HG02678 (cell line): ENCODE data around the gene CCR1.

Experiments
- ATAC-seq: cut with Tn5 transposase; IDR thresholded peaks from one replicate; pipeline ENCODE4 v1.9.1; 2021; ENCODE audit warnings: mild to moderate bottlenecking, moderate library complexity; ENCODE audit not compliant: unreplicated experiment

CCR1 gene

DNA sequence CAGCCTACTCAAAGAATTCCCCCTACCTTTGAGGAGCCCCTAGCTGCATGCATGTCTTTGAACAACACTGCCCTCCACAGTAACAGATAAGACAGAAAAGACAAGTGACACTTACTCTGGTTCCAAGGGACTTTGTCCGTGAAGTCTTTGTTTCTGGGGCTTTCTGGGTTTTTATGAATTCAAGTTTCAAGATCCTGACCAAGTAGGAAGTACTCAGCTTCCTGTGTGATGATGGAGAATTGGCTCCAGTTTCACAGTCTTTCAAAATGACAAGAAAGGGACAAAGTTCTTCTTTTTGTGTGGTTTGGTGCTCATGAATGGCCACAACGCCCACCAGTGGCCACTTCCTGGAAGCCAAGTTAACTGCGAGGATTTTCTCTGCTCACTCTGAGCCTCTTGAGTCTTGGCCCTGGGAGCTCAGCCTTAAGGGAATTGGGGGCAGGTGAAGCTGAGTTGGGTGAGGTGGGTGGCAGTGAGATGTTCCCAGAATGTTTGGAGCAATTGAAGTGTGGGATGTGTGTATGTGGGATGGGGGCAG, at the start of gene CCR1:
TSS of gene CCR1 (minus strand) at position 147 of the 538 bp plus-strand sequence. CDS start 4,000 bp downstream, outside the sequence.
- ATAC-seq, result peak; percentile 57

DNA sequence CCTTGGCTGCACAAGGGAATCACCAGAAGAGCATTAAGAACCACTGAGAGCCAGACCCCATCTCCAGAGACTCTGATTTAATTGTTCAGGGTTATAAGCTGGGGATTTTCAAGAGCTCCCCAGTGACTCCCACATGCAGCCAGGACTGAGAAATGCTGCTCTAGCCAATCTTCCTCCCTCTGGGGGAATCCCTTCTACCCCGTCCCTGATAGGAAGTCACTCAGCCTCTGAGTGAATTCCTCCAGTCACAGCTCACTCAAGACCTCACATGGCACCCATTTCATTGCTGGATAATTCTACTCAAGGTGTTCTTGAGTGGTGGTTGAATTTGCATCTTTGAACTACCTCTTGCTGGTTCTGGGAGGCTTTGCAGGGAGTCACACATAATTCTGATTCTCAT, 44.9 kb upstream of the CCR1 start:
- no peak for ATAC-seq

DNA sequence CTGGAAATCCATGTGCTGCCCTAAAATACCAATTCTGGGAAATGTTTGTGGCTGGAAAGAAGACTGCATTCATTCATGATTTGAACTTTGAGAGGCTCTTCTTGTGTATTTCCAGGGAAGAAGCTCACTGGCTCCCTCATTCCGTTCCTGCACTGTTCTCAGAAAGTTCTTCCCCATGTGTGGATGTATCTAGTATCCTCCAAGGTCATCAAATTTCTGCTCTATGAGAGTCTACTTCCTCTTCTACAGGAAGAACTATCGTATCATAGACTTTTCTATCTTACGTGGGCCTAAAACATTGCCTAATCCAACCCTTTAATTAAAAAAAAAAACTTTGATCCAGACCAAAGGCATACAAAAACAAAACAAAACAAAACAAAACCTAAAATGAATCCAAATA, 37.0 kb upstream of the CCR1 start:
- no peak for ATAC-seq

DNA sequence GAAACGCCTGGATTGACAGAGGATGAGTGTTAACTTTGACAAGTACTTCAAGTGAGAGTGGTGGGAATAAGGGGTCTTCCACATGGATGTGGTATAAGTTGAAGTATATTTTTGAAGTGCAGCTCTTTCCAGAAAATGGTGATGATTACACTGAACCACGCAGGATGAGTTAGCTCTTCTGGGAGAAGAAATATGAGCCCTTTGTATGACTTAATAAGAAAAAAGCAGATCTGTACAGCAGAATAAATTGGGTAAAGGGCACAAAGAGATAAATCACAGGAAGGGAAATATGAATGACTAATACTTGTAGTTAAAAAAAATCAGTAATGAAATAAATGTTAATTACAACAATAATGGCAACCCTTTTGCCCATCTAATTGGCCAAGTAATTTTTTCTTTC, 35.4 kb upstream of the CCR1 start:
- ATAC-seq, result no peak

DNA sequence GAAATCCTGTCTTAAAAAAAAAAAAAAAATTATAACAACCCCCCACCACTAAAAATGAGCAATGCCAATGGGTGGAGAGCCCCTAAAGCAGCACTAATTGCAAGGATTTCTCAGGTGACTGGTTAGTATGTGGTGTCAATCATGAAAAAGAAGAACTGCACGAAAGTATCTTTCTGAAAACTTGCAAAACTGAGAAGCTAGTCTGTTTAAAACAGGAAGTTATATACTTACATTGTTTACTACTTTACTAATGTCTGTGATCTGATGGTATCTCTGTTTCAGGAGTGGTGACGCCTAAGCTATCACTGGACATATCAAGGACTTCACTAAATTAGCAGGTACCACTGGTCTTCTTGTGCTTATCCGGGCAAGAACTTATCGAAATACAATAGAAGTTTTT, 34.0 kb upstream of the CCR1 start, which contains the start of gene CCR3:
TSS of gene CCR3 (plus strand) at position 341 of the 400 bp plus-strand sequence. CDS start 22,699 bp downstream, outside the sequence.
- ATAC-seq, result no peak

DNA sequence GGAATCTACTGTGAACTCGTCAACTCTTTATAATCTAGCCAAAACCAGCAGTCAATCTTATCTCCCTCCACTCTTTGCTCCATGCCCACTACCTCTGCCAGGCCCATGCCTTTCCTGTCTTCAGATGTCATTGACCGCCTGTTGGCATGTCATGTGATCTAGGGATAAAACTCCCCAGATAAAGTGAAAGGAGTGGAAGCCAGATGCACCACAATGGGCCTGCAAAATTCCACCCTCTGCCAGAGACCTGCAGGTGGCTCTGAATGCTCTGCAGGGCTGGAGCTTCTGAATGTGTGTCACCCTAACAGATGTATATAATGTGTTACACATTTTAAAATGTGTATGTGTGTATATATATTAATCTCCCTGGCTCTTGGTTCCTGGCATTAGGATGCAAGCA, 31.8 kb upstream of the CCR1 start:
- no peak for ATAC-seq

DNA sequence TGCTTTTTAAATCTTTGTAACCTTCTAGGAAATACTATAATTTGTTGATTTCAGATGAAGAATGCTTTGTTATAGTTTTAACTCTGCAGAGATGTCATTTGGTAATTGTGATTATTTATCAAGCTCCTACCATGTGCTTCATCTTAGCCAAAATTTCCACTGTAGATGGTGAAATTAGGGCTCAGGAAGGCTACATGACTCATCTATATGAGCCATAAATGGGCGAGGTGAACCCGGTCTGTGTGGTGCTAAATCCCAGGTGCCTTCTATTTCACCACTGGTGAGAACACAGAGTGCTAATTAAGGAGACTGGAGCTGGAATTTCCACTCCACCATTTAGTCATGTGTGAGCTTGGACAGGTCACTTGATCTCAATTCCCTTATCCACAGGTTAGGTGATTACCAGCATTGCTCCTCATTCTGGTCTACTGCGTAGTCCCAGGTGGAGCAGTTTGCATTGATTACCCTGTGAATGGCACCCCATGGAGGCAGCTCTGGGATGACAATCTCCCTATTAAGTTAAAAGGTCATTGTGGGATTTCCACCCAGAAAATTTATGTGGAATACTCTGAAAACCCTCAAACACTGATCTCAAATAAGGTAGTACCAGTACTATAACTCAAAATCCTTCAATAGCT, 31.3 kb upstream of the CCR1 start:
- no peak for ATAC-seq

DNA sequence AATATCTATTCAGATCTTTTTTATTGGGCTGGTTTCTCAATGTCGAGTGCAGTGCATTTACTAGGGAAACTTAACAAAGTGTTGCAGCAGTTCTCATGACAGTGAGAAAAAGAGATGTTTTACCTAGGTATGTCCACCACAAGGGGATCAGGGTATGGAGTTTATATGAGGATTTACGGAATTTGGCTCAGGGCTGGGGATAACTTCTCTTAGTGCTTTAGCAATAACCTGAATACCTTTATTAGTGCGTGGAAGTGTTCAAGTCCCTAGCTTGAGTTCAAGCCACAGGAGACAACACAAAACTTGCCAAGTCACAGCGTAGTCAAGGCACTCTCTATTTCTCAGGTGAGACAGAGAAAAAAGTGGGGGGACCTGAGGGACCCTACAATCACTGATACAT, 30.3 kb upstream of the CCR1 start:
- no peak for ATAC-seq

DNA sequence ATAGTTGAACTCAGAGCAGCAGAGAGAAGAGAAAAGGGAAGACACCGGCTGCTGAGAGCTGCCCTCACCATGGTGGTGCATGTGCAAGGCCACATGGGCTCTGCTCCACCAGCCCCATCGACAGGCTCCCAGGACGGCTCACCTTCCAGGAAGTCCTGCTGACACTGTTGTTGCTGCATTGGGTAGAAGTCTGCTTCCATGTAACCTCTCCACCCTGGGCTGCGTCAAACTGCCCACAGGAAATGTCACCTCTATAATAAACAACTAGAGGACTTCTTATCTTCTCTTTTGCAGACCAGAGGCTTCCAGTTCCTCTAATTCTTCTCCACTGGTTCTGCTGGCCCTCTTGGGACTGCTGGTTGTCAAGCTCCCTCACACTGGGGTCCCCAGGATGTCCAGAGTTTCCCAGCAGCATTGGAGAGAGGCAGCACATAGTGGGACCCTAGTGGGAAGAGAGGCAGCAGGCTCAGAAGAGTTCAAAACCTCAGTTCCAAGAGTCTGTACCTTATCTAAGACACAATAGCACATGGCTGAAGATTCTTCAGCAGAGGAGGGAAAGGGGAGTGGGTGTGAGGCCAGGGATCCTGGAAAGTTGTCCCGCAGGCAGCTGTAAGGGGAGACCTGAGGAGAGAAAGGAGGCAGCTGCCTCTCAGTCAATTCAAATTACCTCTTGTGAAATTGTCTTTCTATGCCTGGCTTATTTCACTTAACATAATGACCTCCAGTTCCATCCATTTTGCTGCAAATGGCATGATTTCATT, 28.4 kb upstream of the CCR1 start:
- ATAC-seq, result no peak

DNA sequence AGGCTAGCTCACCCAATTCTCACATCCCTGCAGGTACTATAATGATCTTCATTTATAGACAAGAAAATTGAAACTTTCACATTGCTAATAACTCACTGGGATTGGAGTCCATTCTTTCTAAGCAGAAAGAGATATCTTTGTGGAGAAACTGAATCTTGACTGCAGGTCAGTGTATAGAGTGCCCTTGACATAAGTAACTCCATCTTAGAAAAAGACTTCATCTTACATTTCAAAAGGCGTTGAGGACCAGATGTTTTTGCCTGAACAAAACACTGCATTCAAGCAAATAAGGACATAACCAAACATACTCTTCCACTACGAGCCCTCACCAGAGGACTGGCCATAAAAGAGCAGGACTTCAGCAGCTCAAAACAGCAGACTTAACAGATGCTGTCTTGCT, 27.3 kb upstream of the CCR1 start:
- ATAC-seq, result no peak

DNA sequence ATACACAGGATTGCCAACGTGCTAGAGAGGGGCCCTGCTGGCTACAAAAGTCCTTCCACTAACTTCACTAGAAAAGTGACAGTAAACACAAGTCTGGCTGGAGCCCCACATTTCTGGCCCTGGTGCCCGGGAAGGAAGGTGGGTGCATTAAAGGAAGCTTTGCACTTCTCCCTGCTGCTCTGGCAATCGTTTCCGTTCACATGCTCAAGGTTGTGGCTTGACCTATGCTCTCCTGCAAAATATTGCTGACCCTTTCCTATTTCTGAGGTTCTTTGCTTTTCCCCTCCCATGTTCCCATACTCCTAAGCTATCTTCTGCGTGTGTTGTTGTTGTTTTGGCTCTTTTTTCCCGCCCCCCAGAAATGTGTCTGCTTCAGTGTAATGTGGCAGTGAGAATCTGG, 25.1 kb upstream of the CCR1 start:
- no peak for ATAC-seq

DNA sequence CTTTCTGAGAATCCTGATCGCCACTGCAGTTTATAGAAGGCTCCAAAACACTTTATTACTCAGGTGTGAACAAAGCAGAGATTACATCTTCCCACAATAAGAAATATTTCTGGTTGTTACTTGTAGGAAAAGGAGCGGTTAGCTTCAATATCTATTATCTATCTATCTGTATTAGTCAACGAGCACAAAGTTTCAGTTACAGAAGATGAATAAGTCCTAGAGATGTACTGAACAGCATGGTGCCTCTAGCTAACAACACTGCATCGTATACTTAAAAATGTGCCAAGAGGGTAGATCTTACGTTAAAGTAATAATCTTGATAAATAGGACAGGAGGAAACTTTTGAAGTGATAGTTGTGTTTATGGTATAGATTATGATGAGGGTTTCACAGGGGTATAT, 23.2 kb upstream of the CCR1 start:
- ATAC-seq, result no peak

DNA sequence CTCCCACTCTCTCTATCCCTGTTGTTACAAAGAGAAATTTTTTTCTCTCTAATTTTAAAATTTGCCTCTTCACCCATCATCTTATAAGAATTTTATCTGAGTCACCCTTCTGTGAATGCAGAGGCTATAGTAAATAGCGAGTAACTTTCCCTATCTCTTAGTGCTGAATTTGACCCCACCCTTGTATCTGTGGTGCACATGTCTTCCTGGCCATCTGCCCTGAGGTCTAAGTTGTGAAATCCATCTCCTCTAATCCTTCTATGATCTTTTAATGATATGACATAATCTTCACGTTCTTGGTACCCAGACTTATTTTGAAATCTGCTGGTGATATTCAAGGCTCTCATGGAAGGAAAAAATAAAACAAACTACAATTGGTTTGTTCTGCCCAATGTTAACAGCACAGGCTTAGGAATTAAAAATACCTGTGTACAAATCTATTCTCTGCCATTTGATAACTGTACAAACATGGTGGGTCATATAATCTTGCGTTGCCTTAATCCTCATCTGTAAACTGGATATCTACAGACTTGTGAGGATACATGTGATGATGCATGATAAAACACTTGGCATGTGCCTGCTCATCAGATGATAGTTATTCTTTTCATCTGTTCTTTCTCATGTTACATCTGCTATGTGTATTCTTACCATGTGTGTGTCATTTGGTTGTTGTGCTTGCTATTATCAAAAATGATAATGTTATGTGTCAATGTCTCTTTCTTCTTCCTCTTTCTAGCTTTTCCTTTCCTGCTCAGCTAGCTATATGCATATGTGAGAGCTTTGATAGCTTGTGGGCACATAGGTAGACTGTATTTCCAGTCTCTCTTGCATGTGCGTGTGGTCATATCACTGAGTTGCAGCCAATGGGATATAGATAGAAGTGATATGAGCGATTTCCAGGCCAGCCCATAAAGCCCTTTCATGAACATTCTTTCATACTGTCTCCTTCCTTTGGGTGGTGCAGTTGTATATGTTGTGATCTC, 20.4 kb upstream of the CCR1 start:
- ATAC-seq, result no peak

DNA sequence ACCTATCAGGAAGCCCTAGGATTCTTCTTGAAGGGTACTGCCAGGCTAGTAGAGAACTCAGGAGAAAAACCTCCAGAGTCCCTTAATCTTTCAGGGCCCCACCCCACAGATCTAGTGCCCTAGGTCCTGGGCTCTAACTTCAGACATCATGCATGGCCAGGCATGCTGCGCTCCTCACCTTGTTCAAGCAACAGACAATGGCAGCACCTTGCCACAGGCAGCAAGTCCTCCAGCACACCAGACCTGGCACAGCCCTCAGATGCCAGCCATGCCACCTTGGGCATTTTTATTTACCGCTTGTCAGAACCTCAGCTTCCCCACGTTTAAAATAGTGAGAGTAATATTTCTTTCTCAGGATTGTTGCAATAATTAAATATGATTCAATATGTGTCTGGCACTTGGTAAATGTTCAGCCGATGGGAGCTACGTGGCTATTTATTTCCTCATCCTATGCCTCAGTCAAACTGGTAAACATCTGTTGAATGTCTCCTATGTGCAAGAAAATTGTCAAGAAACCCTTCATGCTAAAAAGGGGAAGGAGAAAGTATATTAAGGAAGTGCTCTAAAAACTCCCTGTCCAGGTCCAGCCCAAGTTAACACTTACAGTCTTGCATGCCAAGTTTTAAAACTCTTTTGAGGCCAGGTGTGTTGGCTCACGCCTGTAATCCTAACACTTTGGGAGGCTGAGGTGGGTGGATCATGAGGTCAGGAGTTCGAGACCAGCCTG, 14.5 kb upstream of the CCR1 start:
- ATAC-seq, result no peak

DNA sequence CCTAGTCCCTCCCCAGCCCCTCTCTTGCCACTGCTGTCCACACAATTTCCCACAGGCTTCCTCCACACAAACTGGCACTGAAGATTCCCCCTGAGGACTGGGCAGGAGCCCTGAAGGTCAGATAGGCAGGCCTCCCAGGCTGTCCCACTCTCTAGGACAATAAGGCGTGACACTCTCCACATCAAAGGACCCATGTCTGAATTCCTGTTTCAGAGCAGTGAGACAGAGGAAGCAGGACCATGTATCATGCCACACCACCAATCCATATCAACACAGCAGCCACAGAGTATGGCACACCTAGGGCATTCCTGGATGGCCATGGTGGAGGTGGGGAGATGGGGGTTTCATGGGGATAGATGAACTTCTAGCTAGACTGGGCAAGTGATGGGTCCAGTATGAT, 13.8 kb upstream of the CCR1 start:
- ATAC-seq, result no peak

DNA sequence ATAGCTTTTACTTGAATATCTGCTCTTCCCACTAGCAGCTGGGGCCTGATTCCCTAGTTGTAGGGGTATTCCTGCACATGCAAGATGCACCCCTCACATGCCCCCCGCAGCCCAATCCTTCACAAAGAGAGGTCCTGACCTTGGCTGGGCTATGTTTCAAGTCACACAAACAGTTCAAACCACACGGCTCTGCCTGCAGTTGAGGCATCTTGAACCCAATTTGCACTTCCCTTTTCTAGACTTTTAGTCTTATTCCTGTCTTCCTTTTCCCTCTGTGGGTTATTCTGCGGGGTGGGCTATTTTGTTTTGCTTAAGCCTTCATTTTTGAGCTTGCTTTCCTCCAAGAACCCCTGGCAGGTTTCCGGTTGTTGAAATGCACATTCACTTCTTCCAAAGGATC, 13.3 kb upstream of the CCR1 start:
- ATAC-seq, result no peak

DNA sequence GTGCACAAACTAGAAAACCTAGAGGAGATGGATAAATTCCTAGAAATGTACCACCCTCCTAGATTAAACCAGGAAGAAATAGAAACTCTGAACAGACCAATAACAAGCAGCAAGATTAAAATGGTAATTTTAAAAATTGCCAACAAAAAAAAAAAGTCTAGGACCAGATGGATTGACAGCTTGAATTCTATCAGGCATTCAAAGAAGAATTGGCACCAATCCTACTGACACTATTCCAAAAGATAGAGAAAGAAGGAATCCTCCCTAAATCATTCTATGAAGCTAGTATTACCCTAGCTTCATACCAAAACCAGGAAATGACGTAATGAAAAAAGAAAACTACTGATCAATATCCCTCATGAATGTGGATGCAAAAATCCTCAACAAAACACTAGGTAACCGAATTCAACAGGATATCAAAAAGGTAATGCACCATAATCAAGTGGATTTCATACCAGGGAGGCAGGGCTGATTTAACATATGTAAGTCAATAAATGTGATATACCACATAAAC, 10.1 kb upstream of the CCR1 start:
- ATAC-seq, result no peak

DNA sequence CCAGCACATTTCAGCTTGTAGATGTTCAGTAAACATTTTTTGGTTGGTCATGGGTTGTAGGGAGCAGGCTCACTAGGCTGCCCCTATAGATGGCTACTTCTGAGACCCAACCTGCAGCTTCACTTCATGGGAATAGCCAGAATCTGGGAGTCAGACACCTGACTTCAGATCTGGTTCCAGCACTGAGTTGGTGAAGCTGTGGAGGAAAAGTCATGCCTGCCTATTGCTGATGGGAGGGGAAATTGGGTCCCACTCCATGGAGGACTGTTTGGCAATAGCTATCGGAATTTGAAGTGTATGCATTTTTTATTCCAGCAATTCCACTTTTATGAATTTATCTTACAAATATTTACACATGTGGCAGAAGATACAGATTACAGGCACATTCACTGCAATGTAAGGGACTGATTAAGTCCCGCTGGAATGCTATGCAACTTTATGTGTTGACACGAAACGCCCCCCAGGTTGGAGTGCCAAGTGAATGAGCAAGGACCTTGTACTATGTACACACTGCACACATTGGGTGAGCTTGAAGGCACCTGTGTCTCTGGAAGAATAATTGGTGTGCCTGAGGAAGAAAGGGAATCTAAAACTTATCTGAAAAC, 7.8 kb upstream of the CCR1 start:
- ATAC-seq, result no peak

DNA sequence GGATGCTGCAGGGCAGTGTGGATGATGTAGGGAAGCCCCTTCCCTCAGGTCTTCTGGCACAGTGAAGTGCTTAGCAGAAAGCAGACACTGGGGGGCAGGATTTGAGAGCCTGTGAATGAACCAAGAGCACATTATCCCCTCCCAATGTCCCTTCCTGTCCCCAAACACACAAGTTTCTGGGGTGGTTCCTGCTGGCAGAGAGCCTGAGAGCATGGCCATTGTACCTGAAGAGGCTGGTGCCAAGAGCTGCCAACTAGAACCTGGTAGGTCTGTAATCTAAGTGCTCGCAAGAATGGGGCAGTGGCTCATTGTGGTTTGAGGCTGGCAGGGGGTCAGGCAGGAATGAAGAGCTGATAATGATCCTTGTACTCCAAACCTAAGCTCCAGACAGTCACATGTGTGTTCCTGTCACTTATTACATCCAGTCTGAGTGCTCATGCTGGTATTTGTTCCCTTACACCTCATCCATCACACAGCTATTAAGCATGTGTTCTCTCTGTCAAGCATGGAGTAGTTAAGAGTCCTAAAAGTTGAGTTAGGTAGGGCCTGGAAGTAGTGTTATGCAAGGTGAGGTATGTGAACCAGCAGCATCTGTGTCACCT, 6.7 kb upstream of the CCR1 start:
- no peak for ATAC-seq
